Peyer's patch (tissue), 4 donors: ENCODE results near the gene C6orf52.

Experiments used
- POLR2A ChIP-seq, 2 donors: fragments of 450-650 bp; IDR thresholded peaks; one replicate each; pipeline ENCODE4 v1.5.1; 2017; ENCODE audit warnings: antibody characterized with exemption in 2 of 2, mild to moderate bottlenecking in 2 of 2, moderate library complexity in 2 of 2
- TF ChIP-seq, protein P1 (sequence below), 6 experiments: fragments of 450-650 bp in 4 of 6; fragments of 200-600 bp in 2 of 6; sonication (generic) in 1 of 6; IDR thresholded peaks; one replicate each; pipeline ENCODE4 v1.5.1; 2017 to 2019; ENCODE audit warnings: antibody characterized with exemption in 6 of 6, mild to moderate bottlenecking in 3 of 6, moderate library complexity in 1 of 6

DNA sequence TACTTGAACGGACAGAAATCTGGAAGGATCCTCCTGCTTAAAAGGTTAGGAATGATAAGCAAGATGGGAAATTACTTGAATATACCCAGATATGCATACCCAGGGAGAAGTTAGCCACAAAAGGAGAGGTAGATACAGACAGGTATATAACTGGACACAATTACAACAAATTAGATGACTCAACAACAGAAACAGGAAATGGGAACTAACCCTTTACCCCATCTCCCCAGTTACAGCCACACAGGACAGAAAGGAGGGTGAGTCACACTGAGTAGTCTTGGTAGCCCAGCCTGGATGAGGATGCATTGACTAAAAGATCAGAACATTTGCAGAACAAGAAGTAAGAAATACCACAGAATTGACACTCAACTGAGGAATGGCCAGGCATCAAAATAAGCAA, 61.2 kb downstream of the C6orf52 start:
- TF ChIP-seq, protein P1, sequence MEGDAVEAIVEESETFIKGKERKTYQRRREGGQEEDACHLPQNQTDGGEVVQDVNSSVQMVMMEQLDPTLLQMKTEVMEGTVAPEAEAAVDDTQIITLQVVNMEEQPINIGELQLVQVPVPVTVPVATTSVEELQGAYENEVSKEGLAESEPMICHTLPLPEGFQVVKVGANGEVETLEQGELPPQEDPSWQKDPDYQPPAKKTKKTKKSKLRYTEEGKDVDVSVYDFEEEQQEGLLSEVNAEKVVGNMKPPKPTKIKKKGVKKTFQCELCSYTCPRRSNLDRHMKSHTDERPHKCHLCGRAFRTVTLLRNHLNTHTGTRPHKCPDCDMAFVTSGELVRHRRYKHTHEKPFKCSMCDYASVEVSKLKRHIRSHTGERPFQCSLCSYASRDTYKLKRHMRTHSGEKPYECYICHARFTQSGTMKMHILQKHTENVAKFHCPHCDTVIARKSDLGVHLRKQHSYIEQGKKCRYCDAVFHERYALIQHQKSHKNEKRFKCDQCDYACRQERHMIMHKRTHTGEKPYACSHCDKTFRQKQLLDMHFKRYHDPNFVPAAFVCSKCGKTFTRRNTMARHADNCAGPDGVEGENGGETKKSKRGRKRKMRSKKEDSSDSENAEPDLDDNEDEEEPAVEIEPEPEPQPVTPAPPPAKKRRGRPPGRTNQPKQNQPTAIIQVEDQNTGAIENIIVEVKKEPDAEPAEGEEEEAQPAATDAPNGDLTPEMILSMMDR (IDR thresholded peaks at IDR 0.05), result no peak
- TF ChIP-seq POLR2A (IDR thresholded peaks at IDR 0.05), result no peak
